Activated B cell treated with CpG ODN at 0.5 μM for 24 hours (primary cell): ENCODE measurements around the gene TNS2. TPM values are rescaled to one million over a fixed set of nuclear protein-coding genes. Genes with fewer than 3 reads are reported as not detected.

ENCODE experiments used
- ATAC-seq: fragments of 200-7000 bp; cut with Tn5 transposase; one replicate; pipeline ENCODE4 v1.10.0; 2021; ENCODE audit warnings: low read depth, mild to moderate bottlenecking, moderate library complexity
- CTCF ChIA-PET: fragments of 350-600 bp; sonication (Branson Sonifier 250); formaldehyde crosslinking; loops from one replicate; lab custom pipeline; 2021; ENCODE audit warnings: antibody characterized with exemption; lab: Charles Lee
- POLR2A ChIA-PET: fragments of 350-600 bp; sonication (Branson Sonifier 250); formaldehyde crosslinking; loops from one replicate; lab custom pipeline; 2021; ENCODE audit warnings: antibody characterized with exemption; lab: Charles Lee
- DNase-seq: peaks from one replicate; pipeline ENCODE4 v3.0.0; 2022
- H3K27ac Mint-ChIP-seq: one replicate; pipeline ENCODE4 v1.8.0; 2020; ENCODE audit warnings: mixed read lengths
- H3K27me3 Mint-ChIP-seq: one replicate; pipeline ENCODE4 v1.8.0; 2021; ENCODE audit warnings: mixed read lengths
- H3K36me3 Mint-ChIP-seq: one replicate; pipeline ENCODE4 v1.8.0; 2021; ENCODE audit warnings: low read depth, mixed read lengths
- H3K4me1 Mint-ChIP-seq: one replicate; pipeline ENCODE4 v1.8.0; 2021; ENCODE audit warnings: mixed read lengths
- H3K4me3 Mint-ChIP-seq: one replicate; pipeline ENCODE4 v1.8.0; 2020; ENCODE audit warnings: mild to moderate bottlenecking, mixed read lengths
- H3K9me3 Mint-ChIP-seq: one replicate; pipeline ENCODE4 v1.8.0; 2020; ENCODE audit warnings: mixed read lengths
- CTCF ChIP-seq: fragments of 200-600 bp; IDR thresholded peaks from one replicate; pipeline ENCODE4 v1.8.0; 2022; ENCODE audit warnings: antibody characterized with exemption, mild to moderate bottlenecking
- intact Hi-C: fragments of 100-400 bp; cut with micrococcal nuclease; formaldehyde crosslinking; loops from one replicate; pipeline ENCODE4 v1.15.1; 2024
- total RNA-seq: library from RNA; stranded (reverse); gene quantifications from 2 replicates; pipeline ENCODE4 v1.2.3, GENCODE V29; 2022

The TNS2 gene
- total RNA-seq, 1 donor from 2014 or later = 1.5 TPM

DNA sequence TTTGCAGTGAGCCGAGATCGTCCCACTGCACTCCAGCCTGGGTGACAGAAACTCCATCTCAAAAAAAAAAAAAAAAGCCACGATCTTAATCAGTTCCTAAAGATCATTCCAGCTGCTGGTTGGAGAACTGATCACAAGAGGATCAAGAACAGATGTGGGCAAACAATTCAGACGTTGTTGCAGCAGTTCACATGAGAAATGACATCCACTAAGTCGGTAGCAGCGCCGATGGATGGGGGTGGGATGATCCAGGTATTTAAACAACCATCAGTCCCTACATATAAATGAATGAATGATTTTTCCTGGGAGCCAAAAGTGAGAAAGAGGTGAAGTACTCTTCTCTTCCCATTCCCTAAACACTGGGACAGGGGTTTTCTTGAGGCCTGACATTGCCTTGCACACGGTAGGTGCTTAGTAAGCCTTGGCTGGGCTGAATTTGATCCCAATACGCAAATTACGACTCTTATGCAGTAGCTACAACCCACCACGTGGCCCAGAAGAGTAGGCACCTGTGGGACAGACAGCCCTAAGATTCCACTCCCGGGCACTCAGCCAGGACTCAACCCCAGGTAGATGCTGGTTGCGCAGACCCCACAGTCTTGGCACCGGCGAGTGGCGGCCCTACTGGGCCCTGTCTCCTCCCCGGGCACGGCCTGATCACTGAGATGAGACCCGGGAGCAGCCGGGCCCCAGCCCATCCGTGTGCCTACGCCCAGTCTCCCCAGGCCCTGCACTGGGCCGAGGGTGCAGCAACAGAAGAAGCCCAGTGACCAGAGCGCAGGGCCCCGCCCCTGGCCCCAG, 28.8 kb downstream of the TNS2 start:
- H3K27ac Mint-ChIP-seq = peak overlapping the region; percentile 73
- no peaks in the 10 kb centered on the region for H3K9me3 Mint-ChIP-seq
- peaks cover 44% of the 10 kb centered on the region for H3K36me3 Mint-ChIP-seq
- ATAC-seq (peak; percentile 17), DNase-seq (no peak)
- intact Hi-C loops = loop anchor here (1.0 to 10.0 kb wide), 5 partner anchors 21 to 246 kb away; partner anchors contain the start of genes AAAS, CSAD, EIF4B and ZNF740
- H3K27me3 Mint-ChIP-seq = no peaks in the 10 kb centered on the region
- peak overlapping the region; percentile 92 for H3K4me3 Mint-ChIP-seq
- TF ChIP-seq CTCF = no peak
- CTCF ChIA-PET = interaction anchor here (1.1 to 8.7 kb wide), 4 partner anchors 13 to 135 kb away, joined by 3 to 77 read pairs (median 7); no protein-coding TSS in a partner anchor
- POLR2A ChIA-PET = interaction anchor here (0.7 to 2.1 kb wide), 20 partner anchors 12 to 1276 kb away, joined by 3 to 28 read pairs (median 7); partner anchors contain the start of genes AAAS, CSAD, EIF4B and IGFBP6
- peaks cover 38% of the 10 kb centered on the region for H3K4me1 Mint-ChIP-seq

- ChIA-PET CTCF (interaction anchor here (1.1 to 8.7 kb wide), 5 partner anchors 14 to 134 kb away, joined by 3 to 77 read pairs (median 4); no protein-coding TSS in a partner anchor), POLR2A (interaction anchor here (0.7 to 2.2 kb wide), 21 partner anchors 11 to 1275 kb away, joined by 3 to 28 read pairs (median 7); partner anchors contain the start of genes AAAS, CSAD, EIF4B and IGFBP6)
- DNase-seq (peak; percentile 98), ATAC-seq (peak; percentile 98)
- no peak for TF ChIP-seq CTCF
- no peaks in the 10 kb centered on the region for H3K27me3 Mint-ChIP-seq
- peaks cover 36% of the 10 kb centered on the region for H3K36me3 Mint-ChIP-seq
- H3K9me3 Mint-ChIP-seq = no peaks in the 10 kb centered on the region
- H3K4me1 Mint-ChIP-seq = peaks cover 31% of the 10 kb centered on the region
- intact Hi-C loops = loop anchor here (1.0 to 10.0 kb wide), 5 partner anchors 20 to 245 kb away; partner anchors contain the start of genes AAAS, CSAD, EIF4B and ZNF740
- peak within 1 kb of the TSS; percentile 92 for H3K4me3 Mint-ChIP-seq
- peak within 1 kb of the TSS; percentile 87 for H3K27ac Mint-ChIP-seq
Observed at GRCh38 chr12:53079226-53080117, 29.6 kb downstream of the TNS2 start, which contains the start of gene SPRYD3. Gene SPRYD3 (minus strand): TSS chr12:53079390. CDS start chr12:53079333, 57 bp downstream.

DNA sequence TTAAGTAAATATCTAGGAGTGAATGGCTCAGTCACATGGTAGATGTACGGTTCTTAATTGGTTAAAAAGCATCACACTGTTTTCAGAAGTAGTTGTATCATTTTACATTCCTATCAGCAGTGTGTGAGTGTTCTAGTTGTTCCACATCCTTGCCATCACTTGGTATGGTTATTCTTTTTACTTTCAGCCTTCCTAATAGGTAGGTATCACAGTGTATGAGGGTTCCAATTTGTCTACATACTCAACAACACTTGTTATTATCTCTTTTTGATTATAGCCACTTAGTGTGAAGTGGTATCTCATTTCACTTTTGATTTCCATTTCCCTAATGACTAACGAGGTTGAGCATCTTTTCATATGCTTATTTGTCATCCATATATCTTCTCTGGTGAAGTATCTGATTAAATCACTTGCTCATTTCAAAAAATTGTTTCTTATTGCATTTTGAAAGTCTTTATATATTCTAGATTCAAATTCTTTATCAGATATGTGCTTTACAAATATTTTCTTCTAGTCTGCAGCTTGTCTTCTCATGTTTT, 32.8 kb downstream of the TNS2 start:
- H3K4me1 Mint-ChIP-seq = peaks cover 17% of the 10 kb centered on the region

DNA sequence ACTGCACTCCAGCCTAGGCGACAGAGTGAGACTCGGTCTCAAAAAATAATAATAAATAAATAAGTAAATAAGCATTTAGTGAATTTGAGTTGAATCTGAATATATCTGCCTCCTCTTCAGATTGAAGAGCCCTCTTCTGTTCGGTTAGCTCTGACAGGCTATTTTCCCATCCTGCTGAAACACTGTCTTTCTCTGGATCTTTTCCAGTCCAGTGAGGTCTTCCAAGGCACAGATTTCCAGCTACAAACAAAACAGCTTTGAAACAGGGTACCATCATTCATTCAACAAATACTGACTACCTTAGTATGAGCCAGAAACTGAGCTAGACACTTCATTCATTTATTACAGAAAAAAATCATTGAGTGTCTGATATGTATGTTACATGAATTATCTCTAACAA, 36.5 kb downstream of the TNS2 start:
- no peak for TF ChIP-seq CTCF
- intact Hi-C loops = loop anchor here (2.0 kb wide), 1 partner anchor 14 kb away; no protein-coding TSS in a partner anchor
- DNase-seq (no peak), ATAC-seq (no peak)
- Mint-ChIP-seq H3K9me3 (no peaks in the 10 kb centered on the region), H3K27me3 (peaks cover 22% of the 10 kb centered on the region), H3K4me3 (no peak overlapping the region), H3K27ac (no peak overlapping the region), H3K4me1 (no peaks in the 10 kb centered on the region), H3K36me3 (no peaks in the 10 kb centered on the region)
- ChIA-PET CTCF (interaction anchor here (0.7 to 1.0 kb wide), 3 partner anchors 12 to 20 kb away, joined by 3 read pairs; no protein-coding TSS in a partner anchor), POLR2A (no interaction called here)

More for the DNA sequence above, 32.8 kb downstream of the TNS2 start:
- ATAC-seq = no peak
- intact Hi-C loops = no loop called here
- CTCF ChIA-PET = interaction anchor here (8.7 kb wide), 1 partner anchor 17 kb away, joined by 77 read pairs; no protein-coding TSS in a partner anchor
- TF ChIP-seq CTCF = no peak
- no peak overlapping the region for H3K27ac Mint-ChIP-seq
- peaks cover 6% of the 10 kb centered on the region for H3K36me3 Mint-ChIP-seq
- H3K27me3 Mint-ChIP-seq = peaks cover 4% of the 10 kb centered on the region
- POLR2A ChIA-PET = no interaction called here
- H3K9me3 Mint-ChIP-seq = no peaks in the 10 kb centered on the region
- no peak overlapping the region for H3K4me3 Mint-ChIP-seq
- DNase-seq = no peak
